NCI-H2029 treated with DMSO at 0.1 percent for 48 hours (cell line): ENCODE data around the gene TMEM178B.
A peak's percentile ranks its signal among the peaks of the same experiment; 100 is the strongest.
"Not testable (repeated sequence)": the region's sequence is repeated elsewhere in the genome, so short reads cannot be mapped to it uniquely, and the experiment has no call there.

ENCODE experiments used
- DNase-seq: peaks from one replicate; lab custom pipeline; 2025; lab: John Stamatoyannopoulos, UW

Gene TMEM178B

GRCh38 chr7:141387521-141388217 is 313.8 kb downstream of the TMEM178B start:
- DNase-seq: no peak

GRCh38 chr7:141389140-141389796 is 315.4 kb downstream of the TMEM178B start:
- no peak for DNase-seq

- no peak for DNase-seq
Observed at GRCh38 chr7:141390339-141390738, 316.5 kb downstream of the TMEM178B start.

GRCh38 chr7:141393056-141393455 is 319.2 kb downstream of the TMEM178B start:
- no peak for DNase-seq

GRCh38 chr7:141397236-141398163 is 323.6 kb downstream of the TMEM178B start:
- no peak for DNase-seq

- DNase-seq: no peak
Observed at GRCh38 chr7:141400356-141400755, 326.5 kb downstream of the TMEM178B start.

GRCh38 chr7:141402277-141402996 is 328.6 kb downstream of the TMEM178B start:
- no peak for DNase-seq

- DNase-seq: not testable (repeated sequence)
Observed at GRCh38 chr7:141403846-141404245, 330.0 kb downstream of the TMEM178B start.

GRCh38 chr7:141406347-141406746 is 332.5 kb downstream of the TMEM178B start:
- no peak for DNase-seq

- DNase-seq: no peak
Observed at GRCh38 chr7:141407893-141408292, 334.0 kb downstream of the TMEM178B start.

- no peak for DNase-seq
Observed at GRCh38 chr7:141408440-141408839, 334.6 kb downstream of the TMEM178B start.

GRCh38 chr7:141409219-141409618 is 335.4 kb downstream of the TMEM178B start:
- no peak for DNase-seq

- DNase-seq: no peak
Observed at GRCh38 chr7:141409801-141410329, 336.0 kb downstream of the TMEM178B start.

- DNase-seq: no peak
Observed at GRCh38 chr7:141410353-141411000, 336.6 kb downstream of the TMEM178B start.

GRCh38 chr7:141411133-141411532 is 337.3 kb downstream of the TMEM178B start:
- DNase-seq: no peak

GRCh38 chr7:141415999-141416398 is 342.1 kb downstream of the TMEM178B start:
- DNase-seq: no peak

- peak; percentile 96 for DNase-seq
Observed at GRCh38 chr7:141416650-141417270, 342.9 kb downstream of the TMEM178B start.

GRCh38 chr7:141417506-141417905 is 343.6 kb downstream of the TMEM178B start:
- no peak for DNase-seq

- DNase-seq: peak; percentile 45
Observed at GRCh38 chr7:141418066-141418465, 344.2 kb downstream of the TMEM178B start.

GRCh38 chr7:141421306-141421705 is 347.4 kb downstream of the TMEM178B start:
- no peak for DNase-seq

- no peak for DNase-seq
Observed at GRCh38 chr7:141427134-141427533, 353.3 kb downstream of the TMEM178B start.
